Dendritic cell treated with granulocyte-macrophage colony-stimulating factor and Interleukin-4, amounts not matched to agents 40 ng/mL and 50 ng/mL, for 4 days (primary cell): ENCODE data around the gene AKAP12.

Source experiments
- H3K27ac Mint-ChIP-seq: one replicate; pipeline ENCODE4 v1.8.0; 2022; ENCODE audit warnings: mild to moderate bottlenecking, mixed read lengths
- H3K27me3 Mint-ChIP-seq: one replicate; pipeline ENCODE4 v1.8.0; 2022; ENCODE audit warnings: mild to moderate bottlenecking, mixed read lengths
- H3K36me3 Mint-ChIP-seq: one replicate; pipeline ENCODE4 v1.8.0; 2022; ENCODE audit warnings: low read depth, mixed read lengths
- H3K4me1 Mint-ChIP-seq: one replicate; pipeline ENCODE4 v1.8.0; 2022; ENCODE audit warnings: low read depth, mixed read lengths
- H3K4me3 Mint-ChIP-seq: one replicate; pipeline ENCODE4 v1.8.0; 2022; ENCODE audit warnings: mild to moderate bottlenecking, moderate library complexity, mixed read lengths
- H3K9me3 Mint-ChIP-seq: one replicate; pipeline ENCODE4 v1.8.0; 2022; ENCODE audit warnings: mixed read lengths
- intact Hi-C: fragments of 100-400 bp; cut with micrococcal nuclease; formaldehyde crosslinking; loops from one replicate; pipeline ENCODE4 v1.15.0; 2022

The AKAP12 gene

DNA sequence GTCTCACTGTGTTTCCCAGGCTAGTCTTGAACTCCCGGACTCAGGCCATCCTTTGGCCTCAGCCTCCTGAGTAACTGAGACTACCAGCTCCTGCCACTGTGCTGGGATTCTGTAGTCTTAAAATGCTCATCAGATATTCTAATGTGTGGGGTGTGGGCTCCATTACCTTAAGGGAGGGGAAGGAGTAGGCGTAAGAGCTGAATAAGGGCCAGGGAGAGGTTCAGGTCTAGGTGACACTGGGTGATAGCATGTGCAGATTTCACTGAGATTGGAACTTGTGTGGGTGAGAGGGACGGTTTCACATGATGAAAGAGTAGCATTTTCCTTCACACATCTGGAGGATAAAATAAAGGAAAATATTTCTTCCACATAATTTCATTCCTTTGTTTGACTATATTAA is 8.5 kb downstream of the AKAP12 start:
- H3K27me3 Mint-ChIP-seq: peaks cover 34% of the 10 kb centered on the region
- no peak overlapping the region for H3K4me3 Mint-ChIP-seq
- H3K36me3 Mint-ChIP-seq: no peaks in the 10 kb centered on the region
- no peaks in the 10 kb centered on the region for H3K9me3 Mint-ChIP-seq
- intact Hi-C loops: no loop called here
- H3K27ac Mint-ChIP-seq: no peak overlapping the region
- H3K4me1 Mint-ChIP-seq: no peaks in the 10 kb centered on the region

DNA sequence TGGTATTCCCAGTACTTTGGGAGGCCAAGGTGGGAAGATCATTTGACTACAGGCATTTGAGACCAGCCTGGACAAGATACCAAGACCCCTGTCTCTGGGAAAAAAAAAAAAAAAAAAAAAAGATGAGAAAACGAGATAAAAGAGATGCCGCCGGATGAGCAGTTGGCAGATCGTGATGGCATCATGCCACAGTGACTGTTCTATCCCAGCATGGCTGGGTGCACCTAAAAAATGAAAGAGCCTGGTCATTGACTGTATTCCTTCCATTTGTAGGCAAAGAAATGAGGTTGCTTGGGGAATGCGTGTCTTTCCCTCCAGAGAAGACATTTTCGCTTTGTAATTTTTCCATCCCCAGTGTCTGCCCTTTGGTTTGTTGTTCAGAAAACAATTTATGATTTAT is 12.9 kb downstream of the AKAP12 start:
- no peaks in the 10 kb centered on the region for H3K4me1 Mint-ChIP-seq
- H3K27ac Mint-ChIP-seq: no peak overlapping the region
- no peaks in the 10 kb centered on the region for H3K36me3 Mint-ChIP-seq
- no peak overlapping the region for H3K4me3 Mint-ChIP-seq
- H3K27me3 Mint-ChIP-seq: peaks cover 14% of the 10 kb centered on the region
- H3K9me3 Mint-ChIP-seq: no peaks in the 10 kb centered on the region
- intact Hi-C loops: no loop called here

DNA sequence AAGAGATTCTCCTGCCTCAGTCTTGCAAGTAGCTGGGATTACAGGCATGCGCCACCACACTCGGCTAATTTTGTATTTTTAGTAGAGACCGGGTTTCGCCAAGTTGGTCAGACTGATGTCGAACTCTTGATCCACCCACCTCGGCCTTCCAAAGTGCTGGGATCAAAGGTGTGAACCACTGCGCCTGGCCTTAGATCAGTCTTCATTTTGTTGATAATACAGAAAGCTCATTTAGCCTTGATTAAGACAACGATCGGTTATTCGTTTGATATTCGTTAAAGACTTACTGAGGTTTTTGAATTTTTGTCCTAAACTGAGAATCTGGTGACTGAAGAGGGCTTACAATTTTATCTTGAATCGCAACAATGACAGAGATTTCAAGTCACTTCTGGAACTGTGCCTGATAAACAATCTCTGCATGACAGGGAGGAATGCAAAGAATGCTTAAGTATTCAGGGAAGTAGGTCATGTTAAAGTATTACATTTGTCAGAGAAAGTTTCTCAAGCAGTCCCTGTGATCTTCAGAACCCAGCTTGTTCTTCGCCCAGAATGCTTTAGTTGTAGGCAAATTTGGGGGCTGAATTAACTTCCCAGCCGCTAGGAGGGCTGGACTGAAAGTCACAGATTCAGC is 14.8 kb downstream of the AKAP12 start:
- intact Hi-C loops: no loop called here
- Mint-ChIP-seq H3K4me3 (no peak overlapping the region), H3K27me3 (peaks cover 7% of the 10 kb centered on the region), H3K27ac (no peak overlapping the region), H3K4me1 (no peaks in the 10 kb centered on the region), H3K36me3 (no peaks in the 10 kb centered on the region), H3K9me3 (no peaks in the 10 kb centered on the region)

DNA sequence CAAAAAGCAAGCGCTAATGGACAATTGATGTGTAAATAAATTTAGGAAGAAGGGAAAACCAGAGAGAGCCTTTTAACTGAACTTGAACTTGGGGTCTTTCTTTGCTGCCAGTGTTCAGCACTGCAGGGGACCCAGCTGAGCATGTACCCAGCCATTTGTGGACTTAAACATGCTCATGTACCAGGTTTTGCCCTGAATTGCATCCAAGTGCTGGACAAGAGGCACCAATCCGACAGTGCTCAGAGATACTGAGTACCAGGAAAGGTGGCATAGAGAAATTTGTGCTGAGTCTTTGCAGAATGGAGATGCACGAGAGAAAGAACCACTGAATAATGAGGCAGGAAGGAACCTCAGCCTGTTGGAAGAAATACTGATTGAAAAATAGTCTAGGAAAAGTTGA is 16.0 kb downstream of the AKAP12 start:
- peaks cover 7% of the 10 kb centered on the region for H3K27me3 Mint-ChIP-seq

DNA sequence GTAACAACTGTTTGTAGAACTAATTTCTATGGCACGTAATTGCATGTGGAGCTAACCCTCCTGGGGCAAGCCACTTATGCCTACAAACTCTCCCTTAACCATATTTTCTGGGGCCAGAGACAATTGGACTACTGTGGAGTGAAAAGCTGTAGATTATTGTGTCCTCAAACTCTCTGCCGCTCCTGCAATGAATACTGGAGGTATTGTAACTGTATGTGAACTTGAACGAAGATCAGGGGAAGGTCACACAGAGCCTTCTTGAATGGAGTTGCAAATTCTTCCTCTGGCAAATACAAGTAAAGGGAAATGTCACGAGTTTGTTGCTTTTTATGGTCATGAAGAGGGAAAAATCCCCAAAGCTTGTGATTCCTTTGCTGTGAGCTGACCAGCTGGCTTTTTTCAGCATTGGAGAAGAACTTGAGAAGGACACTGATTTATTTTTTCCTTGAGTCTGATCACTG is 18.2 kb downstream of the AKAP12 start:
- intact Hi-C loops: no loop called here
- no peak overlapping the region for H3K27ac Mint-ChIP-seq

More for the DNA sequence above, 16.0 kb downstream of the AKAP12 start:
- H3K36me3 Mint-ChIP-seq: no peaks in the 10 kb centered on the region
- H3K27ac Mint-ChIP-seq: no peak overlapping the region
- intact Hi-C loops: no loop called here
- no peak overlapping the region for H3K4me3 Mint-ChIP-seq
- H3K9me3 Mint-ChIP-seq: no peaks in the 10 kb centered on the region
- no peaks in the 10 kb centered on the region for H3K4me1 Mint-ChIP-seq

DNA sequence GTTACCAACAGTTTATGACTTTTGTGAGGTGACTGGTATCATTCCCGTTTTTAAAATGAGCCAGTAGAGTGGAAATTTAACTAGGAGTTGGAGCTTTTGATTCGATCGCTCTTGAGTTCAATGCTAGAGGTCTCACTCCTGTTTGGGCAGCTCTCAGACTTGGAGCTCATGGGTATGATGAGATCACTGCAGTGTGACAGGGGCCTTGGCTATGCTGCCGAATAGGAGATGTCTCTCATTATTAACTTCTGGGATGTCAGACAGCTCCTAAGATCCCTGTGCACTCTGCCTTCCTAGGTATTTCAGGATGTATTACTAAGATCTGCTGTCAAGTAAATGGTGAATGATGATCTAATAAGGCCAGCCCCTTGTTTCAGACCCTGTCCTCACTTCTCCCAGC is 20.4 kb downstream of the AKAP12 start:
- no peak overlapping the region for H3K4me3 Mint-ChIP-seq
- H3K4me1 Mint-ChIP-seq: no peaks in the 10 kb centered on the region
- H3K9me3 Mint-ChIP-seq: no peaks in the 10 kb centered on the region
- peaks cover 4% of the 10 kb centered on the region for H3K27me3 Mint-ChIP-seq
- H3K36me3 Mint-ChIP-seq: no peaks in the 10 kb centered on the region
- intact Hi-C loops: no loop called here
- no peak overlapping the region for H3K27ac Mint-ChIP-seq

More for the DNA sequence above, 18.2 kb downstream of the AKAP12 start:
- Mint-ChIP-seq H3K27me3 (peaks cover 7% of the 10 kb centered on the region), H3K4me1 (no peaks in the 10 kb centered on the region), H3K9me3 (no peaks in the 10 kb centered on the region), H3K36me3 (no peaks in the 10 kb centered on the region), H3K4me3 (no peak overlapping the region)

DNA sequence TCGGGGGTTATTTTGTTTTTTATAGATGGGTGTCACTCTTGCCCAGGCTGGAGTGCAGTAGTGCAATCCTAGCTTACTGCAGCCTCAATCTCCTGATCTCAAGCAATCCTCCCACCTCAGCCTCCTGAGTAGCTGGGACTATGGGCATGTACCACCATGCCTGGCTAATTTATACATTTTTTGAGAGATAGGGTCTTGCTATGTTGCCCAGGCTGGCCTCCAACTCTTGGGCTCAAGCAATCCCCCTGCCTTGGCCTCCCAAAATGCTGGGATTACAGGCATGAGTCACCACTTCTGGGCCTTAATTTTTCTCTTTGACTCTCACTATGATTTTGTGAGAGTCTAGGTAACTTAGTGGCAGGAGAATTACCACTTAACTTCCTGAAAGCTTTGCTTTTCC is 23.3 kb downstream of the AKAP12 start:
- Mint-ChIP-seq H3K36me3 (no peaks in the 10 kb centered on the region), H3K27ac (no peak overlapping the region), H3K4me1 (no peaks in the 10 kb centered on the region), H3K4me3 (no peak overlapping the region), H3K27me3 (peaks cover 6% of the 10 kb centered on the region), H3K9me3 (no peaks in the 10 kb centered on the region)
- intact Hi-C loops: no loop called here

DNA sequence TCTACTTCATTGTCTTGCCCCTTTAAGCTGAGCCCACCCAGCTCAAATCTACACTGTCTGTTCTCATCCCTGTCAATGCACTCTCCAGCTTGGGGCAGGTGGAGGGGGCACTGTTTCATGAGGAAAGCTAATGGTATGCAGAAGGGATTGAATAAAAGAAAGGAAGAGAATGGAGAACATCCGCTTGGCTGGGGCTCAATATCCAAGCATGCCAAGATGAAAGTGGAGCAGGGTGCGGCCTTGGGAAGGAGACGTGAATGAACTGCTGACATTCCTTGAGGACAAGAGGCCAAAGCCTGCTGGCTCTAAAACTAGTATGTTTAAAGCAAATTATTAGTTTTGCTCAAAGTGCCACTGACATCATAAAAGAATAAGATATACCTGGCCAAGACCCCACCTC is 24.2 kb downstream of the AKAP12 start:
- H3K4me3 Mint-ChIP-seq: no peak overlapping the region
- no peaks in the 10 kb centered on the region for H3K36me3 Mint-ChIP-seq
- intact Hi-C loops: loop anchor here (1.0 kb wide), 1 partner anchor 24 kb away; no protein-coding TSS in a partner anchor
- H3K27ac Mint-ChIP-seq: no peak overlapping the region
- H3K27me3 Mint-ChIP-seq: peaks cover 7% of the 10 kb centered on the region
- H3K4me1 Mint-ChIP-seq: no peaks in the 10 kb centered on the region
- H3K9me3 Mint-ChIP-seq: no peaks in the 10 kb centered on the region

DNA sequence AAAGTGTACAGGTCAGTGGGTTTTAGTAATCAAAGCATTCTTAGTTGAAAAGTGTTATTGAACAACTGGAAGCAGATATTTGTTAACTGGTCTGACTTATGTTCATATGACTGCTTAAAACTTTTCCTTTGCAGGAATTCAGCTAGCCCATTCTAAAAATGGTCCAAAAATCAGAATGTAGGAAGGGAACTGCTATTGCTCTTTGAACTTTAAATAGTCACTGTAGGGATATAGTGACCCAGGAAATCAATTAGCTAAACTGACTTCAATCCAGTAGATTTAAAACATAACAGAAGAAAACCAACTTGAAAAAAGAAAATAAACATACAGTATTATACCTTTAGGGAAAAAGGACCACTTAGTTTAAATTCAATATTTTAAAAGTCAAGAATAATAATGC is 25.5 kb downstream of the AKAP12 start:
- Mint-ChIP-seq H3K27me3 (peaks cover 7% of the 10 kb centered on the region), H3K27ac (no peak overlapping the region), H3K36me3 (no peaks in the 10 kb centered on the region), H3K9me3 (no peaks in the 10 kb centered on the region), H3K4me3 (no peak overlapping the region), H3K4me1 (no peaks in the 10 kb centered on the region)
- intact Hi-C loops: no loop called here

DNA sequence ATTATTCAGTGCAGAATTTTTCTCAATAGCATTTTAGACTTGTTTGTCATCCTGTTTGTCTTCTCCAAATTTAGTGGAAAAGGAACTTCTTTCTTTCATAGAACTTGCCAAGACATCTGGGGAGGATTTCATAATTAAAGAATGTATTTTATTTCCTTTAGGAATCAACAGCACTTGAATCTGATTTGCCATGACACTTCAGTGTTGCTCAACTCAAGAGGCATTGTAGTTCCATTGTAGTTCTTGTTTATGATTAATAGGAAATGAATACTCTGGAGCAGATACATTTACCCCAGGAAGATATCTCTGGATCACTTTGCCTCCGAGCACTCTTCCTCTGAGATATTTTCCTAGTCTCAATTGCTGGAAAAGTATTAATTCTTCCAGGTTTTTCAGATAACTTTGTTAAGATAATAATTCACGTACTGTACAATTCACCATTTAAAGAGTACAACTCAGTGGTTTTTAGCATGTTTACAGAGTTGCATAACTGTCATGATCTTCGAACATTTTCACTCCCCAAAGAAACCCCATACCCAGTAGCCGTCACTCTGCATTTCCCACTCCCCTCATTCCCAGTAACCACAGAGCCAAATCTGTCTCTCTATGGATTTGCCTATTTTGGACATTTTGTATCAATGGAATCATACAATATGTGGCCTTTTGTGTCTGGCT is 29.7 kb downstream of the AKAP12 start:
- H3K27me3 Mint-ChIP-seq: peaks cover 7% of the 10 kb centered on the region
- no peak overlapping the region for H3K4me3 Mint-ChIP-seq
- H3K9me3 Mint-ChIP-seq: no peaks in the 10 kb centered on the region
- H3K4me1 Mint-ChIP-seq: no peaks in the 10 kb centered on the region
- H3K27ac Mint-ChIP-seq: no peak overlapping the region
- H3K36me3 Mint-ChIP-seq: no peaks in the 10 kb centered on the region
- intact Hi-C loops: no loop called here

DNA sequence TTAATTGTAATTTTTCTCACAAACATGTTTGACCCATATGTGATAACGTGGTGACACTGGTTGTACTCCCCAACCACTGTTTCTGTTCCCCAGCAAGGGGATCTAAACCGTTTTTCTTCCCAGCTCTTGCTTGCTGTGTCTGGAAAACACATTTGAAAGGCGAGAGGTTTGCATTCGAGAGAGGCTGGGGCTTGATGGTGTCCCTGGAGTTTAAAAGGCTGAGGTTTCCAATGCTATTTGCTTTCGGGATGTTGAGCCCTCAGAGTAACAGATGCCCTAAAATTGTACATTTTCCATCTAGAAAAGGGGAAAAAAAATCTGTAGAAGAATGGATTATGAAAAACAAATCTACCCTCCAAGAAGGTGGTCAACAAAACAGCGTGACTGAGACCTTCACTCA is 35.4 kb downstream of the AKAP12 start:
- intact Hi-C loops: no loop called here
- H3K36me3 Mint-ChIP-seq: no peaks in the 10 kb centered on the region
- H3K9me3 Mint-ChIP-seq: no peaks in the 10 kb centered on the region
- no peak overlapping the region for H3K27ac Mint-ChIP-seq
- H3K4me3 Mint-ChIP-seq: no peak overlapping the region
- H3K4me1 Mint-ChIP-seq: no peaks in the 10 kb centered on the region
- peaks cover 4% of the 10 kb centered on the region for H3K27me3 Mint-ChIP-seq

DNA sequence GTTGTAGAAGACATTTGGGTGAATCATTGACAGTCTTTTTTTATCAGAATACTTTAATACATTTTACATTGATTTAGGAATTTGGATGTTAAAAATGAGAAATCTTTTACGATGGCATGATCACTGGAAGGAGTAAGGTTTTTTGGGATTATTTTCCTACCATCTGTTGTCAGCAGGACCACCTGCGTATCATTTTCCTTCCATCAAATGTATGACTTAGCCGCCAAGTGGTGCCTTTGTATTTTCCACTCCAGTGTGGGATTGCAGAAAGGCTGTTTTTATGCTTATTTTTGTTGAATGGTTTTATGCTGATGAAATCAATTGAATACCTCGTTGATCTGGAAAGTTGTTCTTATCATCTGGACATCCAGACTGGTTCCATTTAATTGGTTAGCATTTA is 35.8 kb downstream of the AKAP12 start:
- intact Hi-C loops: no loop called here
- Mint-ChIP-seq H3K27ac (no peak overlapping the region), H3K4me1 (no peaks in the 10 kb centered on the region), H3K27me3 (peaks cover 4% of the 10 kb centered on the region), H3K36me3 (no peaks in the 10 kb centered on the region), H3K9me3 (no peaks in the 10 kb centered on the region), H3K4me3 (no peak overlapping the region)

DNA sequence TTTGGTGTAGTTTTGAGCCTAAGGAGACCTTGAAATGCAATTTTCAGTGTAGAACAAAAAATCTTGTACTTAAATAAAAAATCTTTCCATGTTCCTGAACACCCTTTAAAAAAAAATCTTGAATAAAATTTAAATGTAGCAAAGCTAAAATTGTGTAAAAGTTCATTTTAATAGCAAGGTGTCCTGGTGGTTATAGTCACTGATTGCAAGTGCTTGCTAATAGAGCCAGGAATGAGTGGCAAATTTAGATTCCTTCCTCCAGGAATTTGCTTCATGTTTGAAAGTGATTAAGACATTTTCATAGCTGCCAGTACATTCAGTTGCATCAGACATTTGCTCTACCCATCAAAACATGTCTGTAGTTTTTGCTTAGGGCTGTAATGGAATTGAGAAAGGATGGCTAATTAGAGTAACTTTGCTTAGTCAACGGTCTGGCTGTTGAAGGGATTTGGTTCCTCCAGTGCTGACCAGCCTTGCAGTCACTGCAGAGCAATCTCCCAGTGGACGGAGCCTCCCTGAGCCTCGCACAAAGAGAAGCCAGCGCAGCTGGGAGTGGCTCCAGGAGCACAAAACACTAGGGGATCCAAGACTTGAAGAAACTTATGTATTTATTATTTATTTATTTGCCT is 36.5 kb downstream of the AKAP12 start:
- no peaks in the 10 kb centered on the region for H3K4me1 Mint-ChIP-seq
- H3K9me3 Mint-ChIP-seq: no peaks in the 10 kb centered on the region
- no peaks in the 10 kb centered on the region for H3K36me3 Mint-ChIP-seq
- H3K27ac Mint-ChIP-seq: no peak overlapping the region
- peaks cover 4% of the 10 kb centered on the region for H3K27me3 Mint-ChIP-seq
- intact Hi-C loops: no loop called here
- no peak overlapping the region for H3K4me3 Mint-ChIP-seq

DNA sequence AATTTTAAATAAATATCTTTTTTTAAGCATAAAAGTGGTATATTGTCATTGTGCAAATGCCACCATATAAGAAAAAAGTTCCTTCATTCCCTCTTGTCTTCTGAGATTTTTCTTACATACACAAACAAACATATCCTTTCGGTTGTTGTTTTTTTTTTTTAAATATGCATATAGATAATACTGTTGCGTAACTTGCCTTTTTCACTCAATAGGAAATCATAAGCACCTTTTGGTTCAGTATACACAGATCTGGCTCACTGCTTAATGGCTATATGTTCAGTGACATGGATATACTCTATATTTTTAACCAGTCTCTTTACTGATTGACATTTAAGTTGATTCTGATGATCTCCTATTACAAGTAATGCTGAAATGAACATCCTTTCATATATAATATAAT is 40.1 kb downstream of the AKAP12 start:
- Mint-ChIP-seq H3K36me3 (no peaks in the 10 kb centered on the region), H3K27ac (no peak overlapping the region), H3K4me3 (no peak overlapping the region), H3K27me3 (peaks cover 10% of the 10 kb centered on the region), H3K9me3 (no peaks in the 10 kb centered on the region), H3K4me1 (no peaks in the 10 kb centered on the region)
- intact Hi-C loops: no loop called here
